ENCODE measurements around the gene KCNN3. TPM values are rescaled to one million over a fixed set of nuclear protein-coding genes. Genes with fewer than 3 reads are reported as not detected.

The KCNN3 gene
- total RNA-seq, 1 donor from 2014 or later: 4.0 TPM

DNA sequence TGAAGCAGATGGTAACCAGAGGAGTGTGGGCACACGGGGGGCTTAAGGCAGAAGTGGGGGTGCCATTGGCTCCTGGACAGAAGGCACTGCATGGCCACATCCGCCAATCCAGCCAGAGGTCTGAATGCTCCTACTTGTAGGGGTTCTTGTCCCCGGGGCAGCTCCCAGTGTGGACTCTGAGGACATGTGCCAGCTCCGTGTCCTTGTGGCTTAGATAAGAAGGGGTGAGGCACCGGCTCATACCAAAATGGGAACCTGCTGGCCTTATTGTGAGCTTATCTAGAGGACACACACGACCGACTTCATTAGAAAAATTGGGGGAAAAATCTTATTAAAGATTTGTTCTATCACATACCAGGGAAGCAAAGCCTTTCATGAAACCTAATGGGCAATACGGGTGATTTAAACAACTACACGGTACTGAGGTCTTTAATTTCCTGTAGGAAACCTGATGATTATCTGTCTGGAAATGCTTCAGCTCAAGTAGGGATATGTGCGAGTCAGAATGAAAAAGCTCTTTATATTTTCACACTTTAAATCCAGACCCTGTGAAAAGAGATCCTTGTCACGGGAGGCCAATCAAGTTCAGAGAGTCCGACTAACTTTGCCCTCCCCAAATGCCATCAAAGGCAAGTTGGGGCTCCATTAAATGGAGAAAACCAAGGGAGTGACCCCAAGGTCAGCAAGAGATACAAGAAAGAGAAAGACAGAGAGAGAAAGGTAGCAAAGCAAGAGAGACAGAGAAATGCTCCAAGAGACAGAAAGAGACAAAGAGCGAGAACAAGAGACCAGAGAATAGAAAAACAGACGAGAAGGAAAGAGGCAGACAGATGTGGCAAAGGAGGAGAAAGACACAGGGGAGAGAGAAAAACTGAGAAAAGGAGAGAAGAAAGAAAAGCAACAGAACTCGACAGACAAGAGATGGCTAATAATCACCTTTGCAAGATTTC lies 14.1 kb upstream of the KCNN3 start:
- peak; percentile 64 for ATAC-seq
- no peak for DNase-seq
- intact Hi-C loops (cut with micrococcal nuclease): loop anchor here (5.0 kb wide), 1 partner anchor 322 kb away; no protein-coding TSS in a partner anchor

DNA sequence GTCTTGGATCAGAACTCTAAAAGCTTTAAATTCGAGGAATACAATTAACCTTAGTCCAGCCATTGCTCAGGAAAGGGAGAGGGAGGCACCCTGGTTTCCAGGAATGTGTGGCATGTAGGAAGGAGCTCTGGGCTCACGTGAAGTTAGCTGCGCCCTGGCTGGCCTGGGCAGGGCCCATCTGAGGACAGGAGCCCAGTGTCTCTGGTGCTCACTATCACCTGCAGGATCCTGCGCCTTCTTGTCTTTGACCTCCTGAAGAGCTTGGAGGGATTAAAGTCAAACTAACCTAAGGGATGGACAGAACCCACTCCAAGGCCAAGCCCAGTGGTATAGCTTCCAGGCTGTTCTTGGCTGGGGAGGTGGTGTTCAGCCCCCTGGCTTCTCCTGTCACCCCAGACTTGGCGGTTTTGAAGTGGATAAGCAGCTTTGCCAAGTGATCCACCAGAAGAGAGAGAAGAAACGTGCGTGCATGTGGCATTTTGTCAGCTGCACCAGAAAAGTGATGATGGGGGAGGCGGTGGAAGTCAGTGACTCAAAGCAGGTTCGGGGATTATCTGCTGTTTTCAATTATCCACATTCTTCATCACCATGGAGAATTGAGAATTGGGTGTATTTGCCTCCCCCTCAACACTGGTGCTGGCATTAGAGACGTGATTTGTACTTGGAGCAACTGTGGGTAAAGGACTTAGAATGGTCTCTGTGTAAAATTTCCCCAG lies 11.9 kb upstream of the KCNN3 start:
- ATAC-seq (no peak), DNase-seq (no peak)
- intact Hi-C loops (cut with micrococcal nuclease): loop anchor here (5.0 kb wide), 1 partner anchor 320 kb away; no protein-coding TSS in a partner anchor

DNA sequence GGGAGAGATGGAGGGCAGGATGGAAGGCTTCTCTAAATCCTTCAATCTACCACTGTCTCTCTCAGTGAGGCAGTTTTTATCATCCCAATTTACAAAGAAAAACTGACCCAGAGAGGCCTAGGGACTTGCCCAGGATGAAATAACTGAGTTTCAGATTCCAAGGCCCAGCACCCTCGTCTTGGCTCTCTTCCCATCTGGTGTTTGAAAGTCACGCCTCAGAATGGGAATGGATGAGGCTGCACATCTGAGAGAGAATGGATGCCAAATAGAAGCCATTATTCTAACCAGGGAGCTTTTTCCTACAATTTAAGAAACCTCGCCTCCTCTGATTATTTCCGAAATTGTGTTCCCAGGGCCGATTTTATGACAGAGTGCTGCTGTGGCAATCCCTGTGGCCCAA lies 10.6 kb upstream of the KCNN3 start:
- ATAC-seq (no peak), DNase-seq (no peak)
- intact Hi-C loops (cut with micrococcal nuclease): loop anchor here (5.0 kb wide), 1 partner anchor 318 kb away; no protein-coding TSS in a partner anchor

DNA sequence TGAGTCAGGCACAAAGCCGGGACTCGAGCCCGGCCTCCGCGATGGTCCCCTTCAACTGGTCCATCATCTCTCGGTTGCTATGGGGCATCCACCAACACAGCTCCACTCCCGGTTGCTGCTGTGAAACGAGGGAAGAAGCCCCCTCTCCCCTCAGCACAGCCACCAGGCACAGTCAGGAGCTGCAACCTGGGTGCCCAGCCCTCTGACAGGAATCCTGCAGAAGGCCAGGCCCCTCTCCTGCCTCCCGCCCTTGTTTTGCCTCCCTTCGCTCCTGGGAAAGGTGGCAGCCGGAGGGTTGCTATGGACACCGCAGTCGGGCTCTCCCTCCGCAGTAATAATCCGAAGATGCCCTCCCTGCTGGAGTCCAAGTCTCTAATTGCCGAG lies 8.9 kb upstream of the KCNN3 start:
- intact Hi-C loops (cut with micrococcal nuclease): loop anchor here (5.0 kb wide), 1 partner anchor 212 kb away; no protein-coding TSS in a partner anchor
- no peak for ATAC-seq
- no peak for DNase-seq

DNA sequence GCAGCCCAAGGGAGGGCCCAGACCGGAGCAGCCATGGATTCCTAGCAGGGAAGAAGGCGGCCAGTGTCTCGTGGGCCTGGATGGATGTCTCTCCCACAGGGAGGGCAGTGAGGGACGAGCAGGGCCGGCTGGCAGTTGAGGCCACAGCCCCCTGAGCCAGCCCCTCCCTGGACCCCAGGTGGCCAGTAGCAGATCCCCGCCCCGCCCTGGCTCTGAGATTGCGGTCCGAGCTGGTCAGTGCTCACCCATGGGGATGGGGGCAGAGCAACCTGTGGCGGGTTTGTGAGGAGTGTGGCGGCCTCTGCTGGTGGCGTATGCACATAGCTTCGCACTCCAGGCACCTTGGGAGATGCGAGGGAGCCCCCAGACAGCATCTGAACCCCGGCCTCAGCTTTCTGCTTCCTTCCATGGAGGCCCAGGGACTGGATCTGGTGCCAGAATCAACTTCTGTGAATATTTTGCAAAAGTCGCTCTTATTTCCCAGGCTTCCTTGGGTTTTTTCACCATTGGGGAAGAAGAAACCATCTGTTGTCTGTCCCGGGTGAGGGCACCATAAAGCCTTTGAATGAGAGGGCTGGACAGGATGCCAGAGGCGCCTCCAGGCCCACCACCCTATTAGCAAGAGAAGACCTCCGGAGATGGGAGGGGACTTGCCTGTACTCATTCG lies 8.4 kb upstream of the KCNN3 start:
- ATAC-seq (peak; percentile 96), DNase-seq (peak; percentile 89)
- intact Hi-C loops (cut with micrococcal nuclease): loop anchor here (5.0 kb wide), 1 partner anchor 211 kb away; no protein-coding TSS in a partner anchor

DNA sequence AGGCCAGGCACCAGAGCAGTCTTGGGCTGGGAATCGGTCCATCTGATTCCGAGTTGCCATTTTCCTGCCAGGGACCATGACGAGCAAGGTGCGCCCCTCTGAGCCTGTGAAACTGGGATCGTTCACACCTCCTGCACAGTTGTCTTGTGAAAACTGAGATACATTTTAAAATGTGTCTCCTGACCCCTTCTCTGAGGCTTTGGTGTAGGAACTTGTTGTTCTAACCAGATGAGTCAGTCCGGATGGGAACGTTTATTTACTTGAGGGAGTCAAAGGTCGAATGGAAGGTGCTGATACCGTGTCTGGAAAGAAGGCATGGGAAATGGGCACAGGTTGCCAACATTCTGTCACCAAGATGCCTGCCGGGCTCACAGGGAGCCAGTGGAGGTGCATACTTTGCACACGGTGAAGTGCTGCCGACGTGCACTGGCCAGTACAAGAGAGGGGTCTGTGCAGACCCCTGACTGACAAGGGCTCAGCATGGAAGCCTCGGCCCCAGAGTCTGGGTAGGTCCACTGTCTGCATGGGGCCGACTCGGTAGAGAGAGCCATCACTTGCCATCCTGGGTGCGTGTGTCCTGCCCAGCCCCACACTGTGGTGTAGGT lies 7.4 kb upstream of the KCNN3 start:
- DNase-seq (no peak), ATAC-seq (peak; percentile 40)
- intact Hi-C loops (cut with micrococcal nuclease): loop anchor here (5.0 kb wide), 1 partner anchor 210 kb away; no protein-coding TSS in a partner anchor

DNA sequence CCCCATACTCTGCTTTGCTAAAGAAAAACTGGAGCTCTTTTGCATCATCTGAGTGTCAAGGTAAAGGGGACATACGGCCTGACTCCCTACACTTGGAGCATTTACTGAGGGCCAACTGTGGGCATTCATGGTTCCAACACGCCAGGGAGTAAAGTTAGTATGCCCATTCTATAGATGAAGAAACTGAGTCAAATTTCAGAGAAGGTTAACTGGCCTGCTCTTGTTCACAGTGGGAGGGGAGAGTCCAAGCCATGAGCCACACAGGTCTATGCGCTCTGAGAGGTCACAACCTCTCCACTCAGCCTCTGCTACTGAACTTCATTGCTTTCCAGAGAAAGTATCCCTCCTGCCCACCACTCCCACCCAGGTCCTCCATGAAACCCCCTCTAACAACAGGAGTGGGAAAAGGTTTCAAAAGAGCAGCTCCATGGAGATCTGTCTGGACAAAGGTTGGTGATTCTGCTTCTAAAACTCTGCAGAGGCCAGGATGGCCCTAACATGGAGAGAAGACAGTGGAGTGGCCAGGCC lies 6.8 kb upstream of the KCNN3 start:
- no peak for ATAC-seq
- intact Hi-C loops (cut with micrococcal nuclease): loop anchor here (5.0 kb wide), 1 partner anchor 210 kb away; no protein-coding TSS in a partner anchor
- DNase-seq: no peak

DNA sequence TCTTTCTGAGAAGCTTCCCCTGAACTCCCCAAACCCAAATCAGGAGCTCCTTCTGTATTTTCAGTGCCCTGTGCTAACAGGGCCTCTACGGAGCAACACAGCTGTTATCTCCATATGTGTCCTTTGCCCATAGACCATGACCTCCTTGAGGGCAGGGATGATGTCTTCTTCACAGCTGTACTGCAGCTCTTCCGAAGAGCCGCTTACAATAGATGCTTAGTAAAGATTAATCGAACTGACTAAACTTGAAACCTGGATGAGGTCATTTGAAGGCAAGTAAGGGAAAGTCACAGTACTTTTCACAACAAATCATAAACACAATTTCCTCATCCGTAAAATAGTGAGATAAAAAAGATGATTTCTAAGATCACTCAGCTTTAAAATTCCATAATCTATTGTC lies 4.4 kb upstream of the KCNN3 start:
- intact Hi-C loops (cut with micrococcal nuclease): no loop called here
- ATAC-seq (no peak), DNase-seq (no peak)

DNA sequence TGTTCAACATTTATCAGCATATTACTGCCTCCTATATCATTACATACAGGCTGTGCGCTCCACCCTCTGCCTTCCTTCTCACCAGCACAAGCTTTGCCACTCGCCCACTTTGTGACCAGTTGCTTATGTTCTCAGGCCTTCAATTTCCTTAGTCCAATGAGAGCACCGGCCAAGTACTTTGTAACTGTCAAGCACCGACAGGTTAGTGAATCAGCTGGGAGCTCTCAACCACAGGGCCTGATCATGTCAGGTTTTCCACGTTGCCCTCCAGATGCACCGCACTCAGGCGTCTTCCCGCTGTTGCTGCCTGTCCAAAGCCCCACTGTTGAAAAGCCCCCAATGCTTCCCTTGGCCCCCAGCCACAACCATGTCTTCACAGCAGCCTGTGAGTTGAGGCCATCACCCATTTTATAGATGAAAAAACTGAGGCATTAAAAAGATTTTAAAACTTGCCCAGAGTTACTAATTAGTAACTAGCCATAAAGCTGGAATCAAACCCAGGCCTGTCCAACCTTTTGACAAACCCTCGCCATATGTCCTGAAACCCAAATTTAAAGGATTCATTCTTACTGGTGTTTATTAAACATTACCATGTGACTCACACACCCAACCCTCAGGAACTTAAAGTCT lies 3.4 kb upstream of the KCNN3 start:
- DNase-seq (no peak), ATAC-seq (no peak)
- intact Hi-C loops (cut with micrococcal nuclease): no loop called here

DNA sequence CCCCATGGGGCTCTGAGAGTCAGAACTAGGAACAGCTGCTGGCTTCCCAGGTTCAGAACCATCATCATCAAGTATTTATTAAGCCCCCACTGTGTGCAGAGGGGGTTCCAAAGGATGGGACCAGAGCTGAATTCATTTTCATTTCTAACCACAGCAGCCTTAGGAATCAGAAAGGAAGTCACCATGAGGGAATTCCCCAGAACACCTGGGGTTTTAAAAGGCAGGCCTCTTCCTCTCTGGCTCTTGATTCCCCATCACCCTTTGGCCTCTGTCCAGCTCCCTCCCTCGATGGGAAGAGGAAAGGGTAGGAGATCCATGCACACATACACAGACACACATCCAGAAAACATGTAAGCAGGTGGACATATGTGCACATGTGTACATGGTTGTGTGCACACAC lies 1.3 kb upstream of the KCNN3 start:
- intact Hi-C loops (cut with micrococcal nuclease): no loop called here
- DNase-seq (no peak), ATAC-seq (no peak)

DNA sequence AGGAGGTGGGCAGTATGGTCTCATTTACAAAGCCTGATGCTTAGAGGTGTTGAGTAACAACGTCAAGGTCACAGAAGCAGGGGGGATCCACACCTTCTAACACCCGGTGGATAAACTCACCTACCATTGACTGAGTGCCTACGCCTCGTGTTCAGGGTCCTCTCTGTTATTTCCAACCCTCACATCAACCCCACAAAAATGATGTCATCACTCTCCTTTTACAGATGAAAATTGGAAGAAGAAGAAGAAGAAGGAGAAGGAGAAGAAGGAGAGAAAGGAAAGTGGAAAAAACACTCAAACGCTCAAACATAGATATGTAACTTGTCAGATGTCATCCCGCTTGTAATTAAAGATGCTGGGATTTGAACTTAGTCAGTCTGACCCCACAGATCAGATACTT lies 653 bp upstream of the KCNN3 start:
- intact Hi-C loops (cut with micrococcal nuclease): no loop called here
- no peak for DNase-seq
- ATAC-seq: no peak

DNA sequence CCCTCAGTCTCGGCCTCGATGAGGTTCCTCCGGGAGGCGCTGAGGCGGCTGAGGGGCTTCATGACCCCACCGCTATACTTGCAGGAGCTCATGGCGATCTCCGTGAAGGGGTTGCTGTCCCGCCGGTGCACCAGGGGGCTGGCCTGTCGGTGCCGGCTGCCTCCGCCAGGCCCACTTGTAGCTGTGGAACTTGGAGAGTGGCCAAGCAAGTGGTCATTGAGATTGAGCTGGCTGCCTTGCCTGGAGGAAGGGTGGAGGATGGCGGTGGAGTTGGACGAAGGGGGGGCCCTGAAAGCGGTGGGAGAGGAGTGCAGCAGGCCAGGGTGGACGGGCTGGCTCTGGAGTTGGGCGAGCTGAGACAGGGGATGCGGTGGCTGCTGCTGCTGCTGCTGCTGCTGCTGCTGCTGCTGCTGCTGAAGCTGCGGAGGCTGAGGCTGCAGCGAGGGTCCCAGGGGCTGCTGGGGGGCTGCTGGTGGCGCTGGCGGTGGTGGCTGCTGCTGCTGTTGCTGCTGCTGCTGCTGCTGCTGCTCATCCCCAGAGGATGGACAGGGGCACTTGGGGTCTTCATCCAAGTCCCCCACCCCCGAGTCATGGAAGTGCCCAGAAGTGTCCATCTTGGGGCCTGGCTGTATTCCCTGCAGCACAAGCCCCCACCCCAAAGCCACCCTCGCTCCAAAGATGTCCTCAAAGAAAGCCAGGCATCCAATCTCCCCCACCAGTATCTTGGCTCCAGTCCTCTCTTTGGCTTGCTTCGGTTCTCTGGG lies 548 bp downstream of the KCNN3 start:
- intact Hi-C loops (cut with micrococcal nuclease): loop anchor here (10.0 kb wide), 1 partner anchor 105 kb away; no protein-coding TSS in a partner anchor
- peak; percentile 74 for DNase-seq
- ATAC-seq: peak; percentile 78

DNA sequence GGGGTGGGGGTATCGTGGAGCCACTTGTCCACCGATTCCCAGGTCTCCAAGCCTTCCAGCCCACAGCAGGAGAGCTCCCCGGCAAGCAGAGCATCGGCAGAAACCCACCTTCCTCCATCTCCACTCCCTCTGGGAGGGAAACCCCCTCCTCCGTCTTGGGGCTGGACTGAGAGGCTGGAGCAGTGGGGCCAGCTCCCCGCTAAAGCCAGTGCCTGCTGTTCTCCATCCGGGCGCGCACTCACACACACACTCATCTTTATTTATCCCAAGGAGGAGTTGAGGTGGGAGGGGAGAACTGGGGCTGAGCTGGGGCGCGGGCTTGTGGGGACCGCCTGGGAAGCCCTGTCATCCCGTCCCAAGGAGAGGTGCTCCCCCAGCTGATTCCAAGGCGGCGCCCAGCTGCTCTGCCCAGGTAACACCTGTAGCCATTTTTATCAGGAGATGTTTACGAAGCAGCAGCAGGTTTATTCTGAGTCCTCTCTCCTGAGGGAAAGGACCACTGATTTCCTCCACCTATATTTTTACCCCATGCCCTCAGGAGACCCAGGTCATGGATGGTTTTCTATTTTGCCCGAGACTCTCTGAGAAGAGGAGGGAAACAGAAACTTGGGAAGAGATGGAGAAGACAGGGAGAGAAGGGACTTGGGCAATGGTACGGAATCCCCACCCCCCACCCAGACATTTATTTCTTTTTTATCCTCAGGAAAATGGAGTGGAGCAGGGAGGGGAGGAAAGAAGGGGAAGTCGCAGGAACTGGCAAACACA lies 2.1 kb downstream of the KCNN3 start:
- no peak for DNase-seq
- intact Hi-C loops (cut with micrococcal nuclease): loop anchor here (10.0 kb wide), 1 partner anchor 103 kb away; no protein-coding TSS in a partner anchor

DNA sequence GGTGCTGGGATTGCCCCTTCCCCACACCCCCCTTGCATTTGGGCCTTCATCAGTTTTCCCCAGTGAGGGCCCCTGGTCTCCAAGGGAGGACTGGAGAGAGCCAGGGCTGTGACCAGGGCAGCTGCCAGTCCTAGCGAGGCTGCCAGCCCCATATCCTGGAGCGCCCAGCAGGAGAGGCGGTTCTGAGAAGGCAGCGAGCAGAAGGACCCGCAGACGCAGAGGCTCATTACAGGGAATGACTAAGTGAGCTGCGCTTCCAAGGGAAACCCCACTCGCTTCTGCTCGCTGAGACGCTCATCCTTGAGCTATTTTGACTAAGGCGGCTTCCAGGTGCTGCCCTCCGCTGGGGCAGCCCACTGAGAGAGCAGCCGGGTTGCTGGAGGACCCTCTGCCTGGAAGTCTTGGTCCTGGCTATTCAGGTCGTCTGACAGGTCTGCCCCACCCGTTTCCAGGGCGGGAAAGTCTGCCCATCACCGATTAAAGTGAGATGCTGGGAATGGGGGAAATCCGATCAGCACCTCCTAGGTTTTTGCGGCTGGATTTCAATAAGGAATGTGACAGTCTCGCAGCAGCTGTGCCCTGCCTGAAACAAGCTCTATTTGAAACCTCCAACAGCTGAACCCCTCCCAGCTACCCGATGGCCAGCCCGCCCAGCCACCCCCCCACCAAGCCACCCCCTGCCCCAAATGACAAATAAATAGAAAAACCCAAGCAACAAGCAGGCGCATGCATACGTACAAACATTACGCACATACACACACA lies 2.8 kb downstream of the KCNN3 start:
- peak; percentile 45 for DNase-seq
- intact Hi-C loops (cut with micrococcal nuclease): loop anchor here (10.0 kb wide), 1 partner anchor 102 kb away; no protein-coding TSS in a partner anchor
- peak; percentile 2 for ATAC-seq

More for the DNA sequence above, 2.1 kb downstream of the KCNN3 start:
- ATAC-seq: no peak

DNA sequence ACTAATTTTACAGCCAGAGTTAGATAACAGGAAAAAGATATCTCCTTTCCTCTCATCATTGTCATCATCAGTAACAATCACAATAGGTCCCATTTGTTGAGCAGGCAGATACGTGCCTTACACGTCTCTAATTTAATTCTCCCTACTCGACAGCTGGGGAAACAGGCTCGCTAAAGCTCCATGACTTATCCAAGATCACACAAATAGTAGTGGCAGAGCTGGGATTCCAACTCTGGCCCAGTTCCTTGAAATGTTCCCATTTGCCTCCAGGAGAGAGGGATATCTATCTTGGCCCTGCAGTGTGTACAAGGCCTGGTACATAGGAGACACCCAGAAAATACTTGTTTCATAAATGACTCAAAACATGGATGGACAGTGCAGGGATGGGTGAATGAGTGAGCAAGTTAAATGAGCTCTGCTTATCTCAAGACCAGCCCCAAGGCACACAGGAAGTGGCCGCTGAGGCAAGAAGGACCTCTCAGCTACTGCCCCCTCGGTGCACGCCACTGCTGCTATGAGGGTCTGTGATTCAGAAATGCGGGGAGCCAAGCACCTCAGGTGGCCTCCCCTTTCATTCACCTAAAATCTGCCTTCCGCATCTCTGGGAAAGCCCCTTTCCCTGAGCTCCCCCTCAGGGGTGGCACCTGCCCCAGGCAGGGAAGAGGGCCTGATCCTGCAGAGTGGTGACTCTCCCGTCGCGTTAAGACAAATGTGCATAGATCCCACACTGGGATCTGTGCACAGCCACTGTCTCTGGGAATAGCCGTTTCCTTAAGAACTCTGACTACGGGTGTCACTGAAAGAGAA lies 3.6 kb downstream of the KCNN3 start:
- ATAC-seq (no peak), DNase-seq (no peak)
- intact Hi-C loops (cut with micrococcal nuclease): loop anchor here (10.0 kb wide), 1 partner anchor 102 kb away; no protein-coding TSS in a partner anchor
